Stimulated activated CD4-positive, alpha-beta T cell treated with anti-CD3 and anti-CD28 coated beads, TNF-alpha, amount 100 ng/mL, for 1 hour (primary cell): Measurements from ENCODE around the gene ERG.

ENCODE experiments used
- DNase-seq, 3 donors: peaks; one replicate each; pipeline ENCODE4 v3.0.0-alpha.2; 2020; ENCODE audit warnings: low read depth in 3 of 3, low spot score in 1 of 3

The ERG gene

GRCh38 chr21:38340131-38340530 lies 158.1 kb downstream of the ERG start:
- no peak for DNase-seq

- DNase-seq, result no peak
Observed at GRCh38 chr21:38337793-38338192, 160.5 kb downstream of the ERG start.

DNA sequence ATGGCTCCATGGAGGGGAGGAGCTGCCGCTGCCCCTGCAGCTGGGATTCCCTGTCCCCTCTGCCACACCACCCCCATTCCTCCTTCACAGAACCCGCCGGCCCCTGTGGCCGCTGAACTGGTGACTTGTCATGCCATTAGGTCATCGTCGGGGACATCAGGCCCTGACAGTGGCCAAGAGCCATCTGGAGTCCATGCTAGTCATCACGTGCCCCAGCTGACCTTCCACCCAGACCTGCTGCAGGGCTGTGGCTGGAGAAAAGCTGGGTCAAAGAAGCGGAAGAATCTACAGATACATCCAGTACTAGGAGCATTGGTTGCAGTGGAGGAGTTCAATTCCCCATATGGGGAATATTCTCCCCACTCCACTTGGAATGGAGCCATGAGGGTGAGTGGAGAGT lies 163.4 kb downstream of the ERG start:
- no peak for DNase-seq

GRCh38 chr21:38333301-38334272 lies 164.7 kb downstream of the ERG start:
- no peak for DNase-seq

DNA sequence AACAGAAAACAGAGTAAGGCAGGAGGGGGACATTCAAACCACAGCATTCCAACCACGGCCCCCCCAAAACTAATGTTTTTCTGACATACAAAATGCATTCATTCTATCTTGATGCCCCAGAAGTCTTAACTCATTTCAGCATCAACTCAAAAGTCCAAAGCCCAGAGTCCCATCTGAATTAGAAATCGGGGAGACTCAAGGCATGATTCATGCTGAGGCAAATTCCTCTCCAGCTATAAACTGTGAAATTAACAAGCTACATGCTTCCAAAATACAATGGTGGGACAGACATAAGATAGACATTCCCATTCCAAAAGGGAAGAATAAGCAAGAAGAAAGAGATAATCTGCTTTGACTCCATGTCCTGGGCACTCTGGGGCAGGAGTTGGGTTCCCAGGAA lies 167.6 kb downstream of the ERG start:
- no peak for DNase-seq
